Activated naive CD4-positive, alpha-beta T cell treated with anti-CD3 and anti-CD28 coated beads, Interleukin-2, amount 10 ng/mL, durations not matched to agents 7 days and 5 days (primary cell): Measurements from ENCODE around the gene BBS9.

Source experiments
- CTCF ChIA-PET: fragments of 350-600 bp; sonication (Branson Sonifier 250); formaldehyde crosslinking; loops from one replicate; lab custom pipeline; 2021; ENCODE audit warnings: antibody characterized with exemption; lab: Charles Lee
- DNase-seq: peaks from one replicate; pipeline ENCODE4 v3.0.0-alpha.2; 2020
- H3K27ac Mint-ChIP-seq: one replicate; pipeline ENCODE4 v1.8.0; 2021; ENCODE audit warnings: mild to moderate bottlenecking, moderate library complexity, mixed read lengths
- H3K27me3 Mint-ChIP-seq: one replicate; pipeline ENCODE4 v1.8.0; 2021; ENCODE audit warnings: mild to moderate bottlenecking, mixed read lengths
- H3K36me3 Mint-ChIP-seq: one replicate; pipeline ENCODE4 v1.8.0; 2021; ENCODE audit warnings: mixed read lengths
- H3K4me1 Mint-ChIP-seq: one replicate; pipeline ENCODE4 v1.8.0; 2021; ENCODE audit warnings: mixed read lengths
- H3K4me3 Mint-ChIP-seq: one replicate; pipeline ENCODE4 v1.8.0; 2021; ENCODE audit warnings: mild to moderate bottlenecking, moderate library complexity, mixed read lengths
- H3K9me3 Mint-ChIP-seq: one replicate; pipeline ENCODE4 v1.8.0; 2021; ENCODE audit warnings: mixed read lengths

BBS9 gene

DNA sequence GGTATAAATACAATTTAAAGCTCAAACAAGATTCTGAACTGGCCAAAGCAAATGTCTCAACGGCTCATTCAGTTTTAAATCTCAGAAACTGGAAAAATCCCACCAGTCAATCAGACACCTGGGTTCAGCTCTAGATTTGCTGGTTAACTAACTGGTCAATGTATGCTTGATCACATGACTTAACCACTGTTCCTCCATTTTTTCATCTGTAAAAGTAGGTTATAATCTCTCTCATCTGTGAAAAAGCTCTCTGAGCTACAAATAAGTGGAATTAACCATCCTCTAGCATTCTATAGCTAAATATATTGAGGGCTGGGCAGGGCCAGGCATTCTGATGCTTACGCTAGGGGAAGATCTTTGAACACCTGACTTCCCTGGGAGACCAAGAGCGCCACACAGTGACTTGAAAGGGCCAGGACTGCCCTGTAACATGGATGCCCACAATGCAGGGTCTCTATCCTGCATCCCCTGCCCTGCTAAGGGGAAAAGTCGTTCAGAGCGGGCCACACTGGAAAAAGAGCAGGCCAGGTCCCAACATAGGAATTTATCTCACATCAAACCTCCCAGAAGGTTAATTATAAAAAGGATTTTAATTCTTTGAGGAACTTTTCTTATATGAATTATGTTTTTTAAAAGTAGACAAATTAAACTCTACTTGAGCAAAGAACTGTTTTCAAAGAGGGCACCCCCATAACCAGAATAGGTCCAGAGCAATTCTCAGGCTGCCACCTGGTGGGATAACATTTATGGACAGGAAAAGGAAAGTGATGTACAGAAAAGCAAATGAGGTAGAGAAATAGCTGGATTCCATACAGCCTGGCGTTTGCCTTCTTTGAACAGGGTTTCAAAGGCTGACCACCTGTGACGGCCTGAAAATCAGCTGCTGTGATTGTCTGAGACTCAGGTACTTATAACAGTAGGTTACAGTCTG lies 22.0 kb upstream of the BBS9 start:
- Mint-ChIP-seq H3K27me3 (peaks cover 29% of the 10 kb centered on the region), H3K4me3 (peak overlapping the region; percentile 91), H3K27ac (no peak overlapping the region), H3K36me3 (peaks cover 5% of the 10 kb centered on the region), H3K9me3 (no peaks in the 10 kb centered on the region), H3K4me1 (peaks cover 36% of the 10 kb centered on the region)
- CTCF ChIA-PET = interaction anchor here (0.6 to 4.3 kb wide), 31 partner anchors 14 to 1674 kb away, joined by 3 to 46 read pairs (median 4); partner anchors contain the start of genes BBS9, KBTBD2 and NT5C3A
- peak; percentile 46 for DNase-seq

DNA sequence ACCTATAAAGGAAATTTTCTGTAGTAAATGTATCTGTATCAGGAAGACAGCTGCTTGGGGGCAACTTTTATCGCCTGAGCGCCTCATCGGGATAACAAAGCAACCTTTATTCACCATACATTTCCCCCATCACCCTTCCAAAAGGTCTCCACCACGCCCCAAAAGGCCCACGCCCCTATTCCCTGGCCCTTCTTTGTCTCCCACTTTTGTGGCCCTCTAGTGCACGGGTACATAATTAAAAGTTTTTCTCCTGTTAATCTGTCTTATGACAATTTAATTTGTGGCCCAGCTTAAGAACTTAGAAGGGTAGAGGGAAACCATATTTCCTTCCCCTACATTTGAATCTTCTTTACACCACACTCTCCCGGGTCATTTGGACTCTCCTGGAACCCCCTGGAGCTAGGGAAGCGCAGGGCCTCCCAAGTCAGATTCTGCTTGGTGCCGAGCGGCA lies 20.8 kb upstream of the BBS9 start:
- peak overlapping the region; percentile 70 for H3K27ac Mint-ChIP-seq
- peaks cover 36% of the 10 kb centered on the region for H3K27me3 Mint-ChIP-seq
- no peaks in the 10 kb centered on the region for H3K36me3 Mint-ChIP-seq
- H3K4me3 Mint-ChIP-seq = peak overlapping the region; percentile 91
- peak; percentile 44 for DNase-seq
- CTCF ChIA-PET = interaction anchor here (0.6 to 4.3 kb wide), 25 partner anchors 13 to 343 kb away, joined by 3 to 46 read pairs (median 5); partner anchors contain the start of genes BBS9, KBTBD2 and NT5C3A
- no peaks in the 10 kb centered on the region for H3K9me3 Mint-ChIP-seq
- H3K4me1 Mint-ChIP-seq = peaks cover 36% of the 10 kb centered on the region

DNA sequence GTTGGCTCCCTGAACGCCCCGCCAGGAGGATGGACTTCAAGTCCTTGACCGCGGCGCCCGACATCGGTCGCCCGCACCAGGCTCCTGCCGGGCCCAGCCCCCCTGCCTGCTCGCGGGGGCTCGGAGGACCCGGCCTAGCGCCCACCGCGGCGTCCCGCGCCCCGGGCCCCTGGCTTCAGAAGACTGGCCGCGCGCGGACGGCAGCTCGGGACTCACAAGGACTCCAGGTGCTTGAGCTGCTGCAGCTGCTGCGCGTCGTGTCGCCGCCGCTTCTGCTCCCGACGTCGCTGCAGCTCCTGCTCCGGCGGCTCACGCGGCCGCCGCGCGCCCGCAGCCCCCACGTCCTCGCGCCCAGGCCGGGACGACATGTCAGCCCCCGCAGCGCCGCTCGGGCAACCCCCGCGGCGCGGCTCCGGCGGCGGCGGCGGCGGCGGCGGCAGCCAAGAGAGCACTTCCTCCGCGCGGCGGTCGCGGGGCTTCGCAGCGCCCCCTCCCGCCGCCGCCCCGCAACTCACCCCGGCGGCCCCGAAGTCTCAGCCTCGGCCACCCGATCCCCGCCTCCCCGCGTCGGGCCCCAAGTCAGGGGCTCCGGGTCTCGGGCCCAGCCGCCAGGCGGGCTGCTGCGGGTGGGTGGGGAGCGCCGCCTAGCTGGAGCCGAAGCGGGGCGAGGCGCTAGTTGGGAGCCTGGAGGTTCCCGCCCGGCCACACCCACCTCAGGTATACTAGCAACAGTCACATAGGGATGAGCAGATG lies 20.2 kb upstream of the BBS9 start, which contains the start of gene RP9:
Gene RP9 (minus strand): TSS at position 400 of the 753 bp plus-strand sequence. CDS start 32 bp downstream, at position 368.
- CTCF ChIA-PET = interaction anchor here (0.6 to 4.3 kb wide), 19 partner anchors 18 to 660 kb away, joined by 3 to 46 read pairs (median 6); partner anchors contain the start of genes KBTBD2 and NT5C3A
- Mint-ChIP-seq H3K9me3 (no peaks in the 10 kb centered on the region), H3K27ac (peak within 1 kb of the TSS; percentile 70), H3K27me3 (peaks cover 39% of the 10 kb centered on the region), H3K4me3 (peak within 1 kb of the TSS; percentile 91), H3K4me1 (peaks cover 36% of the 10 kb centered on the region), H3K36me3 (no peaks in the 10 kb centered on the region)
- DNase-seq = peak; percentile 76

DNA sequence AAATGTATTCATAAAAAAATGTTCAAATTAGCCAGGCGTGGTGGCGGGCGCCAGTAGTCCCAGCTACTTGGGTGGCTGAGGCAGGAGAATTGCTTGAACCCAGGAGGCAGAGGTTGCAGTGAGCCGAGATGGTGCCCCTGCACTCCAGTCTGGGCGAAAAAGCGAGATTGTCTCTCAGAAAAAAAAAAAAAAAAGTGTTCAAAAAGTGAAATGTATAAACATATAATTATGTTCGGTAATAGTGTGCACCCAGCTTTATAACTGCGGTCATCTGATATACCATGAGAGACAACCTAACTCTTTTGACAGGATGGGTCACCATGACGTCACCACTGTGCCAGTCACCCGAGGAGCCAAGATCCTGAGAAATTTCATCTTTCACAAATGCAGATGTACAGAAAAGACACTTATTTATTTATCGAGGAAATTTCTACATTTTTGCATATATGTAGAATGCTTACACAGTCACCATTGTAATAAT lies 19.6 kb upstream of the BBS9 start:
- Mint-ChIP-seq H3K4me3 (peak overlapping the region; percentile 65), H3K27me3 (peaks cover 39% of the 10 kb centered on the region), H3K9me3 (no peaks in the 10 kb centered on the region), H3K4me1 (peaks cover 36% of the 10 kb centered on the region), H3K27ac (no peak overlapping the region), H3K36me3 (no peaks in the 10 kb centered on the region)
- CTCF ChIA-PET = interaction anchor here (0.6 to 4.3 kb wide), 8 partner anchors 16 to 659 kb away, joined by 3 to 46 read pairs (median 4); partner anchors contain the start of gene NT5C3A
- DNase-seq = no peak

DNA sequence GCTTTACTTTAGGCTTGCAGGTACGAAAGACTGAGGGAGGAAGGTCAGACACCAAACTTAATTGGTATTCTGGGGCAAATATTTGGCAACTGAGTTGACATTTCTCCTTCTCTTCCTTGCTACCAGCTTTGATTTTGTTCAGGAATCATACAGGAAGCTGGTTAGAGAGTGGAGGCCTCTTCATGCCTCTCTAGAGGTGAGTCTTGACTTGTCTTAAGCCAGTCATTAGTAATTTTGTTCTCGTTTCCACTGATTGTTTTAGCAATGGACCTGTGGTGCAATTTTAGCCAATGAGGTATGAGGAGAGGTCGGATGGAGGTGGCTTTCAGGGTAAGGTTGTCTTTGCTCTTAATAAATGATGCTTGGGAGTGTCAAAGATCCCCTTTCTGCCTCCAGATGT lies 17.8 kb upstream of the BBS9 start:
- Mint-ChIP-seq H3K36me3 (no peaks in the 10 kb centered on the region), H3K27ac (no peak overlapping the region), H3K4me1 (peaks cover 30% of the 10 kb centered on the region), H3K27me3 (peaks cover 39% of the 10 kb centered on the region), H3K4me3 (no peak overlapping the region), H3K9me3 (no peaks in the 10 kb centered on the region)
- no peak for DNase-seq
- CTCF ChIA-PET = no interaction called here

DNA sequence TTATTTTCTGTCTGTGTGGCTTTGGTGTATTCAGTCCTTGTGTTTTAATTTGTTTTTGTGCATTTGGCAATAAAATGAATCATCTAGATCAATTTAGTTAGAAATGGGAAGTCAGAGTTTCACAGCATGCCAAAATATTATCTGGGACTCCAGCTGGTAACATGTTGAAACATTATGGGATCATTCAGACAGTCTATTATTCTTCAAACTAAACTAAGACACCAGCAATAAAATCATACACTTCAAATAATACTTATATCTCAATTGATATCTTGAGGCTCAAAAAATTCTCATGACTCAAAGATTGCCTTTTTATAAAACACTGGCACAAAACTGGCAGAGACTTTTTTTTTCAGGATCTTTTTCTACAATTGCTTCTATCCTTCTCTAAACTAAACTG lies 14.4 kb upstream of the BBS9 start:
- CTCF ChIA-PET = no interaction called here
- Mint-ChIP-seq H3K4me3 (no peak overlapping the region), H3K27me3 (peaks cover 49% of the 10 kb centered on the region), H3K9me3 (peaks cover 6% of the 10 kb centered on the region), H3K4me1 (peaks cover 5% of the 10 kb centered on the region), H3K36me3 (peaks cover 4% of the 10 kb centered on the region), H3K27ac (no peak overlapping the region)
- no peak for DNase-seq

DNA sequence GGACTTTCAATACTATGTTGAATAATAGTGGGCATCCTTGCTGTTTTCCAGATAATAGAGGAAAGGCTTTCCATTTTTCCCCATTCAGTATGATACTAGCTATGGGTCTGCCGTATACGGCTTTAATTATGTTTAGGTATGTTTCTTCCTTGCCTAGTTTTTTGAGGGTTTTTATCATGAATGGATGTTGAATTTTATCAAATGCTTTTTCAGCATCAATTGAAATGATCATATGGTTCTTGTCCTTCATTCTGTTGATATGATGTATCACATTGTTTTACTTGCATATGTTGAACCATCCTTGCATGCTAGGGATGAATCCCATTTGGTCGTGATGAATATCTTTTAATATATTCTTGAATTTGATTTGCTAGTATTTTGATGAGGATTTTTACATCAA lies 11.0 kb upstream of the BBS9 start:
- H3K9me3 Mint-ChIP-seq = peaks cover 6% of the 10 kb centered on the region
- H3K36me3 Mint-ChIP-seq = peaks cover 4% of the 10 kb centered on the region
- peaks cover 38% of the 10 kb centered on the region for H3K27me3 Mint-ChIP-seq
- no peaks in the 10 kb centered on the region for H3K4me1 Mint-ChIP-seq
- CTCF ChIA-PET = no interaction called here
- no peak overlapping the region for H3K27ac Mint-ChIP-seq
- no peak overlapping the region for H3K4me3 Mint-ChIP-seq
- DNase-seq = no peak

DNA sequence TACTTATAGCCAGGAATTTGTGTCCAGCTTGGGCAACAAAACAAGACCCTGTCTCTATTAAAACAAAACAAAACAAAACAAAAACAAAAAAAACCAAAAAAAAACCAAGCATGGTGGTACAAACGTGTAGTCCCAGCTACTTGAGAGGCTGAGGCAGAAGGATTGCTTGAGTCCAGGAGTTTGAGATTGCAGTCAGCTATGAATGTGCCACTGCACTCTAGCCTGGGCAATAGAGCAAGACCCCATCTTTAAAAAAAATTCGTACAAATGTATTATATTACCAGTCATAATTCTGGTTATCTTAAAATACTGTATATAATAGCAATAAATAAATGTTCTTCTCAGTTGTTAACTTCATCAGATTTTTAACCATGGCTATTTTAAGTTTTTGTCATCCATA lies 2.3 kb upstream of the BBS9 start:
- Mint-ChIP-seq H3K27ac (no peak overlapping the region), H3K4me1 (peaks cover 20% of the 10 kb centered on the region), H3K36me3 (no peaks in the 10 kb centered on the region), H3K9me3 (no peaks in the 10 kb centered on the region), H3K27me3 (peaks cover 20% of the 10 kb centered on the region), H3K4me3 (no peak overlapping the region)
- CTCF ChIA-PET = interaction anchor here (1.1 kb wide), 1 partner anchor 18 kb away, joined by 6 read pairs; the partner anchor contains the start of gene RP9
- no peak for DNase-seq

DNA sequence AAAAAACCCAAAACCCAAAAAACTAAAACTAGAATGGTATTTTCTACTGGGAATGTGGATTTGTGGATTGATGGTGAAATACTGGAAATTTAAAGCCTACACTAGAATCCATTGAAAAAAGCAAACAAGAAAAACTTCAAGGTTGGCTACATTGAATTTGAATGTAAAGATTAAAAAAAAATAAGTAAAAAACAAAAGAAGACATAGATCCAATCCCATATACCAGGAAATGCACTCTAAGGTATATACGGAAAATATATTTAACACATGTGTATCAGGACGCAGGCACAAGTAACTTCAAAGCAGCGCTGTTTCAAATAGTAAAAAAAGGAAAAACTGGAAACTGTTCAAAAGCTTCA lies 754 bp upstream of the BBS9 start:
- Mint-ChIP-seq H3K27ac (peak overlapping the region; percentile 86), H3K4me1 (peaks cover 20% of the 10 kb centered on the region), H3K9me3 (peaks cover under 1% of the 10 kb centered on the region), H3K36me3 (no peaks in the 10 kb centered on the region), H3K27me3 (peaks cover 11% of the 10 kb centered on the region), H3K4me3 (peak overlapping the region; percentile 95)
- CTCF ChIA-PET = interaction anchor here (1.2 kb wide), 1 partner anchor 20 kb away, joined by 3 read pairs; no protein-coding TSS in a partner anchor
- DNase-seq = no peak

DNA sequence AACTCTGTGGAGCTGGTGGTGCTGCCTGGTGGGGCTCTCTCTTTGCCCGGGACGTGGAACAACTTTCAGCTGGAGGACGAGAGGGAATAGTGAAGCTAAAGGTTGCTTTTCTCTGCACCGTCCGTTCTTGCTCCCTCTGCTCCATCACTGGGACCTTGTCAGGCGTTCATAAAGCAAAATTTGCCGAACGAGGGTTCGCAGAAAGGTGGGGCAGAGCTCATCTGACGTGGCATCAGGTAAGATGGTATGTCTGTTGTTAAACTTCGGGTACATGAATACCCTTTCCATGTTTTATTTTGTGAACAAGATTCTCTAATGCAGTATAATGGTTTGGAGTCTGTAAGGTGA lies 416 bp downstream of the BBS9 start:
- Mint-ChIP-seq H3K4me1 (peaks cover 20% of the 10 kb centered on the region), H3K27ac (peak overlapping the region; percentile 86), H3K36me3 (no peaks in the 10 kb centered on the region), H3K4me3 (peak overlapping the region; percentile 95), H3K9me3 (peaks cover 3% of the 10 kb centered on the region), H3K27me3 (peaks cover 11% of the 10 kb centered on the region)
- DNase-seq = no peak
- CTCF ChIA-PET = interaction anchor here (1.2 kb wide), 1 partner anchor 22 kb away, joined by 6 read pairs; no protein-coding TSS in a partner anchor

DNA sequence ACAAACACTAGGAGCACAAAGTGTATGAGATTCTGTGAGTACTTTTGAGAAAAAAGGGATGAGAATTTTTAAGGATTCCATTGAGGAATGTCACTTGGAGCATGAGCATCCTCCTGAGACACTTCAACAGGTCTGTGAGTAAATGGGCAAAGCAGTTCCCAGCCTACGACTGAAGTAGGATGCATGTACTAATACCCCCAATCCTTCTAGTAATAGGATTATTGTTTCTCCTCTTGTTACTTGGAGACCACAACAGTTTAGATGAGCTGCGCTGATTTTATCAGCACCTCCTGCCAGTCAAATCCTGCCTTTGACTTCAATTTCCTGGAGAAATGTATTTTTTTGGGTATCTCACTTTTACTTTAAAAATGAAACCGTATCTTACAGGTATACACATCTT lies 820 bp downstream of the BBS9 start:
- H3K9me3 Mint-ChIP-seq = peaks cover 3% of the 10 kb centered on the region
- H3K4me1 Mint-ChIP-seq = peaks cover 20% of the 10 kb centered on the region
- H3K27me3 Mint-ChIP-seq = peaks cover 11% of the 10 kb centered on the region
- H3K27ac Mint-ChIP-seq = peak overlapping the region; percentile 86
- CTCF ChIA-PET = interaction anchor here (1.2 kb wide), 1 partner anchor 22 kb away, joined by 6 read pairs; no protein-coding TSS in a partner anchor
- peak overlapping the region; percentile 95 for H3K4me3 Mint-ChIP-seq
- DNase-seq = peak; percentile 29
- H3K36me3 Mint-ChIP-seq = no peaks in the 10 kb centered on the region

DNA sequence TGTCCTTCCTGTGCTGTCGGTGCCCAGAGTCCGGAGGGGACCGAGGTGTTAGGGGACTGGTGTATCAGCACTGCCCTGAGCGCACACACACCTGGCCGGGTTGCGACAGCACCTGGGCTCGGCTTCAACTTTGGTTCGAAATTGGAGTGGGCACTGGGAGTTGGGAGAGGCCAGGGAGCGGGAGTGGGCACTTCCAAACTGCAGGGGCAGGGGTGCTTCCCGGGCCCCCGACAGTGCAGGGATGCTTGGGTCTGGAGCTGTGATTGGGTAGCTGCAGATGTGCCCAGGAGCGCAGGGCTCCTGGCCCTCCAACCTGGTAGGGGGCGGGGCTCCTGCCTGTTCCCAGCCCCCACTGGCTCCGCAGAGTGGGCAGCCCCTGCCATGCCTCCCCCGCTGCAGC lies 7.7 kb downstream of the BBS9 start:
- CTCF ChIA-PET = no interaction called here
- Mint-ChIP-seq H3K27ac (no peak overlapping the region), H3K36me3 (peaks cover 3% of the 10 kb centered on the region)

DNA sequence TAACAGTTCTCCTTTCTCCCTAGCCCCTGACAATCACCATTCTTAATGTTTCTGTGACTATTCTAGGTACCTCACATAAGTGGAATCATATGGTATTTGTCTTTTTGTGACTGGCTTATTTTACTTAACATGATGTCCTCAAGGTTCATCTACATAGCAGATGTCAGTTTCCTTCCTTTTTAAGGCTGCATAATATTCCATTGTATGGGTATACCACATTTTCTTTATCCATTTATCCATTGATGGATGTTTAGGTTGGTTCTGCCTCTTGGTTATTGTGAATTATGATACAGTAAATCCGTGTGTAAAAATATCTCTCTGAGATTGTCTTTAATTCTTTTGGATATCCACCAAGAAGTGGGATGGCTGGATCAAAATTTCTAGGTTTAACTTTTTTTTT lies 13.2 kb downstream of the BBS9 start:
- Mint-ChIP-seq H3K27me3 (no peaks in the 10 kb centered on the region), H3K9me3 (peaks cover 5% of the 10 kb centered on the region), H3K27ac (no peak overlapping the region), H3K4me3 (no peak overlapping the region), H3K4me1 (peaks cover 5% of the 10 kb centered on the region), H3K36me3 (no peaks in the 10 kb centered on the region)
- DNase-seq = no peak
- CTCF ChIA-PET = no interaction called here

More for the DNA sequence above, 7.7 kb downstream of the BBS9 start:
- no peaks in the 10 kb centered on the region for H3K4me1 Mint-ChIP-seq
- DNase-seq = no peak
- peaks cover 8% of the 10 kb centered on the region for H3K9me3 Mint-ChIP-seq
- no peaks in the 10 kb centered on the region for H3K27me3 Mint-ChIP-seq
- H3K4me3 Mint-ChIP-seq = no peak overlapping the region
